CD4-positive, alpha-beta T cell (primary cell): ENCODE measurements around the gene FAM222A. TPM values are rescaled to one million over a fixed set of nuclear protein-coding genes. Genes with fewer than 3 reads are reported as not detected.
A peak's percentile ranks its signal among the peaks of the same experiment; 100 is the strongest.

ENCODE experiments used
- ATAC-seq: fragments of 200-7000 bp; cut with Tn5 transposase; one replicate; pipeline ENCODE4 v1.10.0; 2022; ENCODE audit warnings: mild to moderate bottlenecking; ENCODE audit not compliant: poor library complexity
- CTCF ChIA-PET: fragments of 350-600 bp; sonication (Branson Sonifier 250); formaldehyde crosslinking; loops from one replicate; lab custom pipeline; 2021; ENCODE audit warnings: antibody characterized with exemption, inconsistent platforms; lab: Charles Lee
- POLR2A ChIA-PET: fragments of 350-600 bp; sonication (Branson Sonifier 250); formaldehyde crosslinking; loops from one replicate; lab custom pipeline; 2021; ENCODE audit warnings: antibody characterized with exemption, inconsistent platforms; lab: Charles Lee
- DNase-seq, 14 experiments: peaks; one replicate each; pipeline ENCODE4 v3.0.0-alpha.2; 2013 to 2020; ENCODE audit warnings: mixed read lengths in 2 of 14
- H3K27ac ChIP-seq, 2 donors: one replicate each; pipeline versions ENCODE4 v1.5.1 to v1.7.0; 2013; ENCODE audit warnings: low read length in 2 of 2, low read depth in 1 of 2, mild to moderate bottlenecking in 1 of 2
- H3K27me3 ChIP-seq, 2 experiments: 1 replicate in 1 of 2; 2 replicates in 1 of 2; pipeline versions ENCODE4 v1.6.1 to v1.7.0; 2013; ENCODE audit warnings: low read length in 2 of 2, control low read depth in 1 of 2, mild to moderate bottlenecking in 1 of 2, moderate library complexity in 1 of 2; ENCODE audit not compliant: insufficient read depth in 2 of 2, control insufficient read depth in 1 of 2
- H3K36me3 ChIP-seq: one replicate; pipeline ENCODE4 v1.6.1; 2013; ENCODE audit warnings: low read length, control low read depth; ENCODE audit not compliant: insufficient read depth
- H3K4me1 ChIP-seq: one replicate; pipeline ENCODE4 v1.6.1; 2013; ENCODE audit warnings: low read length, control low read depth; ENCODE audit not compliant: insufficient read depth
- H3K4me3 ChIP-seq: one replicate; pipeline ENCODE4 v1.5.1; 2013; ENCODE audit warnings: mild to moderate bottlenecking, low read length, moderate library complexity
- H3K9me3 ChIP-seq, 2 experiments: 1 replicate in 1 of 2; 2 replicates in 1 of 2; pipeline versions ENCODE4 v1.6.1 to v1.7.0; 2013; ENCODE audit warnings: low read length in 2 of 2, mild to moderate bottlenecking in 2 of 2, control low read depth in 1 of 2, moderate library complexity in 1 of 2; ENCODE audit not compliant: control insufficient read depth in 1 of 2, insufficient read depth in 1 of 2
- H3K27ac Mint-ChIP-seq: one replicate; pipeline ENCODE4 v1.8.0; 2020; ENCODE audit warnings: mixed read lengths
- H3K27me3 Mint-ChIP-seq: one replicate; pipeline ENCODE4 v1.8.0; 2021; ENCODE audit warnings: mixed read lengths
- H3K36me3 Mint-ChIP-seq: one replicate; pipeline ENCODE4 v1.8.0; 2021; ENCODE audit warnings: low read depth, mixed read lengths
- H3K4me1 Mint-ChIP-seq: one replicate; pipeline ENCODE4 v1.8.0; 2021; ENCODE audit warnings: low read depth, mixed read lengths
- H3K4me3 Mint-ChIP-seq: one replicate; pipeline ENCODE4 v1.8.0; 2020; ENCODE audit warnings: mild to moderate bottlenecking, mixed read lengths
- H3K9me3 Mint-ChIP-seq: one replicate; pipeline ENCODE4 v1.8.0; 2020; ENCODE audit warnings: mixed read lengths
- CTCF ChIP-seq: fragments of 200-600 bp; IDR thresholded peaks from one replicate; pipeline ENCODE4 v1.8.0; 2022; ENCODE audit warnings: antibody characterized with exemption, mild to moderate bottlenecking
- intact Hi-C, 2 experiments: fragments of 100-400 bp; cut with DNase I in 1 of 2; cut with micrococcal nuclease in 1 of 2; formaldehyde crosslinking; loops; one replicate each; pipeline versions ENCODE4 v1.15.1 to v1.9.0; 2023 to 2025; cut with DNase I, micrococcal nuclease
- total RNA-seq, 174 experiments: library from RNA in 2 of 174; stranded (reverse) in 2 of 174; gene quantifications; one replicate each; pipeline ENCODE4 v1.2.3 and lab custom pipeline; 2021 to 2026

Gene FAM222A
- total RNA-seq, 2 experiments from 2014 or later, result 1.1 to 1.7 TPM

GRCh38 chr12:109765446-109765810 is 51.8 kb downstream of the FAM222A start:
- no peak for DNase-seq
- Mint-ChIP-seq H3K36me3 (no peaks in the 10 kb centered on the region), H3K27ac (no peak overlapping the region), H3K9me3 (no peaks in the 10 kb centered on the region), H3K4me1 (no peaks in the 10 kb centered on the region), H3K4me3 (no peak overlapping the region), H3K27me3 (no peaks in the 10 kb centered on the region)
- ChIA-PET CTCF (interaction anchor here (1.1 kb wide), 1 partner anchor 10 kb away, joined by 3 read pairs; no protein-coding TSS in a partner anchor), POLR2A (no interaction called here)
- no peak for ATAC-seq
- Histone ChIP-seq H3K4me1 (no peaks in the 10 kb centered on the region), H3K27me3 (no peaks in the 10 kb centered on the region), H3K27ac (no peak overlapping the region), H3K9me3 (peaks cover 0 to 12% of the 10 kb centered on the region in 2 experiments), H3K36me3 (no peaks in the 10 kb centered on the region), H3K4me3 (no peak overlapping the region)
- no peak for TF ChIP-seq CTCF
- intact Hi-C loops, result no loop called here

- H3K4me3 ChIP-seq, result no peak overlapping the region
- Mint-ChIP-seq H3K36me3 (no peaks in the 10 kb centered on the region), H3K4me1 (no peaks in the 10 kb centered on the region), H3K9me3 (no peaks in the 10 kb centered on the region), H3K4me3 (no peak overlapping the region), H3K27me3 (no peaks in the 10 kb centered on the region), H3K27ac (no peak overlapping the region)
- peaks cover 0 to 12% of the 10 kb centered on the region in 2 experiments for H3K9me3 ChIP-seq
- H3K36me3 ChIP-seq, result no peaks in the 10 kb centered on the region
- no peak for ATAC-seq
- H3K27ac ChIP-seq, result no peak overlapping the region
- intact Hi-C loops, result no loop called here
- DNase-seq, result peak in 1 of 14 experiments; percentile 28
- CTCF ChIA-PET, result interaction anchor here (1.3 kb wide), 1 partner anchor 9 kb away, joined by 3 read pairs; no protein-coding TSS in a partner anchor
- POLR2A ChIA-PET, result no interaction called here
- no peak for TF ChIP-seq CTCF
- H3K4me1 ChIP-seq, result no peaks in the 10 kb centered on the region
- no peaks in the 10 kb centered on the region for H3K27me3 ChIP-seq
Measured at GRCh38 chr12:109766251-109766778, 52.7 kb downstream of the FAM222A start.

GRCh38 chr12:109767456-109767855 is 53.8 kb downstream of the FAM222A start:
- Mint-ChIP-seq H3K9me3 (no peaks in the 10 kb centered on the region), H3K27ac (no peak overlapping the region), H3K4me3 (no peak overlapping the region), H3K36me3 (no peaks in the 10 kb centered on the region), H3K27me3 (no peaks in the 10 kb centered on the region), H3K4me1 (no peaks in the 10 kb centered on the region)
- intact Hi-C loops, result no loop called here
- TF ChIP-seq CTCF, result no peak
- ChIA-PET POLR2A (no interaction called here), CTCF (interaction anchor here (1.3 kb wide), 1 partner anchor 8 kb away, joined by 3 read pairs; no protein-coding TSS in a partner anchor)
- Histone ChIP-seq H3K4me1 (no peaks in the 10 kb centered on the region), H3K27me3 (no peaks in the 10 kb centered on the region), H3K27ac (no peak overlapping the region), H3K9me3 (peaks cover 0 to 10% of the 10 kb centered on the region in 2 experiments), H3K36me3 (no peaks in the 10 kb centered on the region), H3K4me3 (no peak overlapping the region)
- ATAC-seq, result no peak
- DNase-seq, result peak in 1 of 14 experiments; percentile 8
